Measurements from ENCODE around the gene KCNJ6.

- TF ChIP-seq HDAC6 (IDR thresholded peaks at IDR 0.05; ENCODE audit: low read depth, low read length): no peak
- no peak for TF ChIP-seq RAD21 (IDR thresholded peaks at IDR 0.05 in 1 of 2, conservative IDR thresholded peaks at IDR 0.05 in 1 of 2; ENCODE audit: low read depth in 2 of 2, low read length in 2 of 2)
- TF ChIP-seq PHF8 (conservative IDR thresholded peaks at IDR 0.05; ENCODE audit: low read depth, low read length): no peak
- TF ChIP-seq ASH2L (IDR thresholded peaks at IDR 0.05; ENCODE audit: low read length): no peak
- TF ChIP-seq EZH2 (IDR thresholded peaks at IDR 0.05; ENCODE audit: low read depth, low read length, severe bottlenecking): no peak
- no peak for TF ChIP-seq CEBPB (IDR thresholded peaks at IDR 0.05; ENCODE audit: low read depth, low read length)
- TF ChIP-seq, protein P1, sequence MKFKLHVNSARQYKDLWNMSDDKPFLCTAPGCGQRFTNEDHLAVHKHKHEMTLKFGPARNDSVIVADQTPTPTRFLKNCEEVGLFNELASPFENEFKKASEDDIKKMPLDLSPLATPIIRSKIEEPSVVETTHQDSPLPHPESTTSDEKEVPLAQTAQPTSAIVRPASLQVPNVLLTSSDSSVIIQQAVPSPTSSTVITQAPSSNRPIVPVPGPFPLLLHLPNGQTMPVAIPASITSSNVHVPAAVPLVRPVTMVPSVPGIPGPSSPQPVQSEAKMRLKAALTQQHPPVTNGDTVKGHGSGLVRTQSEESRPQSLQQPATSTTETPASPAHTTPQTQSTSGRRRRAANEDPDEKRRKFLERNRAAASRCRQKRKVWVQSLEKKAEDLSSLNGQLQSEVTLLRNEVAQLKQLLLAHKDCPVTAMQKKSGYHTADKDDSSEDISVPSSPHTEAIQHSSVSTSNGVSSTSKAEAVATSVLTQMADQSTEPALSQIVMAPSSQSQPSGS (IDR thresholded peaks at IDR 0.05; ENCODE audit: low read length): no peak
- TF ChIP-seq TAF1 (IDR thresholded peaks at IDR 0.05; ENCODE audit: low read depth, low read length): no peak
- TF ChIP-seq POLR2AphosphoS5 (IDR thresholded peaks at IDR 0.05; ENCODE audit: low read depth, low read length): no peak
- TF ChIP-seq, protein P2, sequence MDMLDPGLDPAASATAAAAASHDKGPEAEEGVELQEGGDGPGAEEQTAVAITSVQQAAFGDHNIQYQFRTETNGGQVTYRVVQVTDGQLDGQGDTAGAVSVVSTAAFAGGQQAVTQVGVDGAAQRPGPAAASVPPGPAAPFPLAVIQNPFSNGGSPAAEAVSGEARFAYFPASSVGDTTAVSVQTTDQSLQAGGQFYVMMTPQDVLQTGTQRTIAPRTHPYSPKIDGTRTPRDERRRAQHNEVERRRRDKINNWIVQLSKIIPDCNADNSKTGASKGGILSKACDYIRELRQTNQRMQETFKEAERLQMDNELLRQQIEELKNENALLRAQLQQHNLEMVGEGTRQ (IDR thresholded peaks at IDR 0.05; ENCODE audit: low read length): no peak
- TF ChIP-seq, protein P3, sequence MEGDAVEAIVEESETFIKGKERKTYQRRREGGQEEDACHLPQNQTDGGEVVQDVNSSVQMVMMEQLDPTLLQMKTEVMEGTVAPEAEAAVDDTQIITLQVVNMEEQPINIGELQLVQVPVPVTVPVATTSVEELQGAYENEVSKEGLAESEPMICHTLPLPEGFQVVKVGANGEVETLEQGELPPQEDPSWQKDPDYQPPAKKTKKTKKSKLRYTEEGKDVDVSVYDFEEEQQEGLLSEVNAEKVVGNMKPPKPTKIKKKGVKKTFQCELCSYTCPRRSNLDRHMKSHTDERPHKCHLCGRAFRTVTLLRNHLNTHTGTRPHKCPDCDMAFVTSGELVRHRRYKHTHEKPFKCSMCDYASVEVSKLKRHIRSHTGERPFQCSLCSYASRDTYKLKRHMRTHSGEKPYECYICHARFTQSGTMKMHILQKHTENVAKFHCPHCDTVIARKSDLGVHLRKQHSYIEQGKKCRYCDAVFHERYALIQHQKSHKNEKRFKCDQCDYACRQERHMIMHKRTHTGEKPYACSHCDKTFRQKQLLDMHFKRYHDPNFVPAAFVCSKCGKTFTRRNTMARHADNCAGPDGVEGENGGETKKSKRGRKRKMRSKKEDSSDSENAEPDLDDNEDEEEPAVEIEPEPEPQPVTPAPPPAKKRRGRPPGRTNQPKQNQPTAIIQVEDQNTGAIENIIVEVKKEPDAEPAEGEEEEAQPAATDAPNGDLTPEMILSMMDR (IDR thresholded peaks at IDR 0.05; ENCODE audit: control extremely low read depth in 1 of 3, insufficient read depth in 1 of 3, low read depth in 1 of 3, low read length in 3 of 3): no peak
Measured at GRCh38 chr21:37744551-37744950, 171.7 kb downstream of the KCNJ6 start.
